Type B pancreatic cell (in vitro differentiated cells): ENCODE data around the gene KIF1C. TPM values are rescaled to one million over a fixed set of nuclear protein-coding genes. Genes with fewer than 3 reads are reported as not detected.

ENCODE experiments used
- microRNA-seq: library from miRNA; unstranded; fragments of <30 nt; microRNA quantifications from one replicate; pipeline ENCODE4, GENCODE V29; 2020
- total RNA-seq: library from RNA; stranded (reverse); gene quantifications from 2 replicates; pipeline ENCODE4 v1.2.1, GENCODE V29; 2021; ENCODE audit warnings: low replicate concordance

Gene KIF1C
- total RNA-seq, 1 donor from 2014 or later, result 102 TPM

Small RNA genes within 50 kb of the gene (microRNA-seq; reads per million reads assigned to microRNA genes)
- gene MIR6864 (not detected), gene MIR6865 (not detected)

Other genes starting within 250 kb of the KIF1C start
- 5.3 and 9.6 TPM in 2 replicates for gene TM4SF5, start 226.1 kb upstream of the KIF1C start, total RNA-seq
- gene VMO1, start 211.6 kb upstream of the KIF1C start, total RNA-seq, result 1.2 and 1.8 TPM in 2 replicates
- gene GLTPD2, start 209.0 kb upstream of the KIF1C start, total RNA-seq, result 4.7 and 9.8 TPM in 2 replicates
- gene PSMB6, start 201.8 kb upstream of the KIF1C start, total RNA-seq, result 117 and 124 TPM in 2 replicates
- 58.7 and 69.3 TPM in 2 replicates for gene PLD2, start 190.8 kb upstream of the KIF1C start, total RNA-seq
- 111 and 204 TPM in 2 replicates for gene MINK1, start 164.6 kb upstream of the KIF1C start, total RNA-seq
- 4.4 and 9.3 TPM in 2 replicates for gene C17orf107, start 98.4 kb upstream of the KIF1C start, total RNA-seq
- gene CHRNE, start 94.9 kb upstream of the KIF1C start, total RNA-seq, result 0.27 and 0.52 TPM in 2 replicates
- not detected in 2 replicates for gene GP1BA, start 65.7 kb upstream of the KIF1C start, total RNA-seq
- gene SLC25A11, start 57.9 kb upstream of the KIF1C start, total RNA-seq, result 60.2 and 63.6 TPM in 2 replicates
- gene RNF167, start 57.7 kb upstream of the KIF1C start, total RNA-seq, result 98.8 and 132 TPM in 2 replicates
- 404 and 455 TPM in 2 replicates for gene PFN1, start 49.4 kb upstream of the KIF1C start, total RNA-seq
- gene ENO3, start 46.8 kb upstream of the KIF1C start, total RNA-seq, result 4.8 and 24.0 TPM in 2 replicates
- gene SPAG7, start 30.1 kb upstream of the KIF1C start, total RNA-seq, result 60.5 and 73.1 TPM in 2 replicates
- gene CAMTA2, start 10.3 kb upstream of the KIF1C start, total RNA-seq, result 26.3 and 35.6 TPM in 2 replicates
- 0.72 and 0.86 TPM in 2 replicates for gene INCA1, start 428 bp upstream of the KIF1C start, total RNA-seq
- gene SLC52A1, start 37.5 kb downstream of the KIF1C start, total RNA-seq, result 0.19 and 1.5 TPM in 2 replicates
- gene ZFP3, start 80.5 kb downstream of the KIF1C start, total RNA-seq, result 0.53 and 2.3 TPM in 2 replicates
- gene ZNF232, start 113.9 kb downstream of the KIF1C start, total RNA-seq, result 16.2 and 25.8 TPM in 2 replicates
- gene USP6, start 118.1 kb downstream of the KIF1C start, total RNA-seq, result 0.07 and 0.22 TPM in 2 replicates
- gene ZNF594, start 193.9 kb downstream of the KIF1C start, total RNA-seq, result 8.9 and 20.3 TPM in 2 replicates
- gene SCIMP, start 236.9 kb downstream of the KIF1C start, total RNA-seq, result not detected in 2 replicates